NK-92 (cell line): ENCODE data around the gene MPV17L2.
"Not testable (repeated sequence)": the region's sequence is repeated elsewhere in the genome, so short reads cannot be mapped to it uniquely, and the experiment has no call there.

Experiments
- DNase-seq: peaks from one replicate; lab custom pipeline; 2025; ENCODE audit not compliant: unreplicated experiment; lab: John Stamatoyannopoulos, UW

Gene MPV17L2

GRCh38 chr19:18192673-18193387, at the start of gene MPV17L2:
Gene MPV17L2, plus strand, starts transcription at chr19:18193218. Its CDS starts 64 bp downstream, at chr19:18193282.
- peak; percentile 100 for DNase-seq

GRCh38 chr19:18143902-18144301, 49.1 kb upstream of the MPV17L2 start:
- DNase-seq, result no peak

DNA sequence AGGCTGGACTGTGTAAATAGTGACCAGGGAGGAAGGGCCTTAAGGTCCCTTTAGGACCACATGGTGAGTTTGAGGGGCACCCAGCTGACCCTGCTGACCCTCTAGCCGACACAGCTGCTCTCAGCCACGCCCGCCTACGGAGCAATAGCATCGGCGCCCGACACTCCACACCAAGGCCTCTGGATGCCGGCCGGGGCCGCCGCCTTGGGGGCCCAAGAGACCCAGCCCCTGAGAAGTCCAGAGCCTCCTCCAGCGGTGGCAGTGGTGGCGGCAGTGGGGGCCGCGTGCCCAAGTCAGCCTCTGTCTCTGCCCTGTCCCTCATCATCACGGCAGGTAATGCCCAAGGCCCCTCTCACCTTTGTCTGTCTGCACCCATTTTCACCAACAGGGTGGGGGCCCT, 48.7 kb upstream of the MPV17L2 start:
- no peak for DNase-seq

DNA sequence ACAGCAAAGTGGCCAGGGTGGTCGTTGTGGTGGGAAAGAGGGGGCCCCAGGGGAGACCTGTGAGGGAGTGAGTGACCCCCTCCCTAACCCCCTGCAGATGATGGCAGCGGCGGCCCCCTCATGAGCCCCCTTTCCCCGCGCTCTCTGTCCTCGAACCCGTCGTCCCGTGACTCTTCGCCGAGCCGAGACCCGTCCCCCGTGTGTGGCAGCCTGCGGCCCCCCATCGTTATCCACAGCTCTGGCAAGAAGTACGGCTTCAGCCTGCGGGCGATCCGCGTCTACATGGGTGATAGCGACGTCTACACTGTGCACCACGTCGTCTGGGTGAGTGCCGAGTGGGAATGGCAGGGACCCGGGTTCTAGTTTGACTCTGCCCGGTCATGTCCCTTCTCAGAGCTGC, 48.1 kb upstream of the MPV17L2 start:
- no peak for DNase-seq

DNA sequence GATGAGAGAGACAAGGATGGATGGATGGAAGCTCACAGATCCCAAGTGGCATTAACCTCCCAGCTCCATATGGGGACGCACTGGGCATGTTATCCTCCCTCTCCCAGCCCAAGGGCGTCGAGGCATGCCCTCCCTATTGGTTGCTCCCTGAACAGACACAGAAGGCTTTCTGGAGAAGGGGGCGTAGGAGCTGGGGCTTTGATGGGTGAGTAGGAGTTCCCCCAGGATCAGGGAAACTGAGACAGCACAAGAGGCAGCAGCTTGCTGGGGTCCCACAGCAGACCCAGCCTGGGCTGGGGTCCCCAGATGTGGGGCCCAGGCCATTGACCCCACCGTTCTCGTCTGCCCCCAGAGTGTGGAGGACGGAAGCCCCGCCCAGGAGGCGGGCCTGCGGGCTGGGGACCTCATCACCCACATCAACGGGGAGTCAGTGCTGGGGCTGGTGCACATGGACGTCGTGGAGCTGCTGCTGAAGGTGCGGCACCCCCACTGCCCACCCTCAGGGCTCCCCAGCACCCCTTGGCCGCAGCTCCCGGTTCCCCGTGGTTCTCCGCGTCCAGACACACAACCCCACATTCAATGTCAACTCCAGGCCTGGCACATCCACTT, 47.5 kb upstream of the MPV17L2 start:
- no peak for DNase-seq

DNA sequence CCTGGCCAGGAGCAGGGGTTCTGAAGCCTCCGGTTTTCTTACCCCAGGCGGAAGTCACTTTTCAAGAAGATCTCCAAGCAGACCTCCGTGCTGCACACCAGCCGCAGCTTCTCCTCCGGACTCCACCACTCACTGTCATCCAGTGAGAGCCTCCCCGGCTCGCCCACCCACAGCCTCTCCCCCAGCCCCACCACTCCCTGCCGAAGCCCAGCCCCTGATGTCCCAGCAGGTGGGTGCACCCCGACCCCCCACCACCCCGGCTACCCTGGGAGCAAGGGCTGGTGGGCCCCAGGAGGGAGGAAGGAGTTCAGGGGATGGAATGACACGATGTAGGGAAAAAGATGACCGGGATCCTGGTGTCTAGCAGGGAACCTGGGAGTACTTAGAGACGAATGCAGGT, 45.6 kb upstream of the MPV17L2 start:
- DNase-seq, result no peak

- DNase-seq, result no peak
Observed at GRCh38 chr19:18149596-18149975, 43.4 kb upstream of the MPV17L2 start.

DNA sequence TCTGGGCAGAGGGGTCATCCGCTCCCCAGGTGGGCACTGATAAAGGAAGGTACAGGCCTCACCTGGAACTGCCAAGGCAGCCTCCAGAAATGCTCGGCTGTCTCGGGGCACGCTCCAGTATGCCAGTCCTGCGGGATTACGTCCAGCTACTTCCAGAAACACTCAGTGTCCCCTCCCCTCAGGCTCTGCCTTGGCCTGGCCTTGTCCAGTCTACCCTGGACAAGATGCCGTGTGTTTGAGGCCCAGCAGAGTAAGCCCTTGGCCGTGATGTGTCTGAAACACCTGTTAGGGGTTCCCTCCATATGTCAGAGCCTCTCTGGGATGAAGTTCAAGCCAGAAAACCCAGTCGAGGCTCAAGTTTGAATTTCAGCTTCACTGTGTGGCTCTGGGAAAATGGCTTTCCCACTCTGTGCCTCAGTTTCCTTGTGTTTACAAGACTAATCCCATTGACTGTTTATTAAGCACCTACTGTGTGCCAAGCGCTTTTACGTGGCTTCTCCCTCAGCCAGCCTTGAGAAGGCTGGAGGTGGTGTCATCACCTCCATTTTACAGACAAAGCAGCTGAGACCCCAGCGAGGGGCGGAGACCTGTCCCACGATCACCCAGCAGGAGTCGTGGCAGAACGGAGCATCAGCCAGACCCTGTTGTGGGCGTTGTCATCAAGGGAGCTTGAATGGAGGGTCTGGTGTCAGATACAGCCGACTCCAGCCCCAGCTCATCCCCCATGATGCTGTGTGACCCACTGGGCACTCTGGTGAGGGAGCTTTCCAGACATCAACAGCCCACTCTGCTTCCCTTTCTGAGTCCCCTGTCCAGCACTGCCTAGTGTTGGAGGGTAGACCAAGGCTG, 42.0 kb upstream of the MPV17L2 start:
- no peak for DNase-seq

- peak; percentile 88 for DNase-seq
Observed at GRCh38 chr19:18152442-18152816, 40.6 kb upstream of the MPV17L2 start.

- DNase-seq, result peak; percentile 98
Observed at GRCh38 chr19:18152817-18153555, 40.0 kb upstream of the MPV17L2 start, which contains the start of gene PIK3R2. Gene PIK3R2, plus strand, starts transcription at chr19:18153163. Its CDS starts 2,717 bp downstream, at chr19:18155880.

GRCh38 chr19:18153556-18154134, 39.4 kb upstream of the MPV17L2 start:
- DNase-seq, result no peak

DNA sequence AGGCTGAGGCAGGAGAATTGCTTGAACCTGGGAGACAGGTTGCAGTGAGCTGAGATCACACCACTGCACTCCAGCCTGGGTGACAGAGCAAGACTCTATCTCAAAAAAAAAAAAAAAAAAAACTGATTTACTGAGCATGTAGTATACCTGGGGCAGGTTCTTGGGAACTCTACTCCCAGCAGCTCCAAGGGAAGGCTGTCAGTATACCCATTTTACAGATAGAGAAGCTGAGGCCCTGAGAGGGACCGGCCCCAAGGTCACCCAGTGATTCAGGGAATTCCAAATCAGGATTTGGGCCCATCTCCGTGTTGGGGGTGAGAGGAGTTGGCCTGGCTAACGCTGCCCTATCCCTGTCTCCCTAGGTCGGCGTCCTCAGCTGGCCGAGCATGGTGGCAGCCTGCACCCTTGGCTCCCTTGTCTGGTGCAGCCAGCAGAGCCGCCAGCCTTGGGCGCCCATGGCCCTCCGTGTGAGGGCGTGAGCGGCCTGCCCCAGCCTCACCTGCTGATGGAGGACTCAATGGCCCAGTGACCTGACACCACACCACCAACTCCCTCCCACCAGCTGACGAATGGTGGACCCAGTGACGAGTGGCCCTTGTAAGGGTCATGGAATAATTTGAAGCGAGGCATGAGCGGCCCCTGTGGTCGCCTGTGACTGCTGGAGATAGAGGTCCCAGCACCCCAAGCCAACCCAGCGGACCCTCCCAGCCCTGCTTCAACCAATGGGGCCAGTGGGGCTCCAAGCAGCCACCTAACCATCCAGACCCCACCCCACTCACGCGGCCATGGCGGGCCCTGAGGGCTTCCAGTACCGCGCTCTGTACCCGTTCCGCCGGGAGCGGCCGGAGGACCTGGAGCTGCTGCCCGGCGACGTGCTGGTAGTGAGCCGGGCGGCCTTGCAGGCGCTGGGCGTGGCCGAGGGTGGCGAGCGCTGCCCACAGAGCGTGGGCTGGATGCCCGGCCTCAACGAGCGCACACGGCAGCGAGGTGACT, 37.6 kb upstream of the MPV17L2 start:
- no peak for DNase-seq

- DNase-seq, result no peak
Observed at GRCh38 chr19:18156268-18156667, 36.8 kb upstream of the MPV17L2 start.

DNA sequence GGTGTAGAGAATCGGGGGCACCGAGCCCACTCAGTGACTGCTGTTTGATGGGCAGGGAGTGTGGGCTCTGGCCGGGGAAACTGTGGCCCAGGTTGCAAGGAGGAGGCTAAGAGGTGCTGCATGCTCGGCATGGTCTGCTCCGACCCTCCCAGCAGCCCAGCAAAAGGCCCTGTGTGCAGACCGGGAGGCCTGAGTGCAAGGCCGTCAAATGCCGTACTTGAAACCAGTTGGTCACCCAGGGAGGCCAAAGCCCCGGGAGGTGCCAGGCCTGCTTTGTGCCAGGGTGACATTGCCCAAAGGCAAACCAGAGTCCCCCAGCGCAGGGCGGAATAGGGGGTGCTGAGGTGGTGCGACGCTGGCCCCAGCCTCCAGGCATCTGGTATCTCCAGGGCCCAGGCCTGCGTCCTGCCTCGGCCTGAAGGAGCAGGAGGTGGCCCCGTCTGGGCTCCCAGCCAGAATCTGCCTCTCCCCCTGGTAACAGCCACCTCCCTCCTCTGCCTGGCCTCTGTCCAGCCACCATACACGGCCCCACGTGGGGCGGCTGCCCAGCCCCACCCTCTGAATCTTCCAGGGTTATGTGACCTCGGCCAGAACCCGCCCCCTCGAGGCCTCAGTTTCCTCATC, 36.1 kb upstream of the MPV17L2 start:
- no peak for DNase-seq

DNA sequence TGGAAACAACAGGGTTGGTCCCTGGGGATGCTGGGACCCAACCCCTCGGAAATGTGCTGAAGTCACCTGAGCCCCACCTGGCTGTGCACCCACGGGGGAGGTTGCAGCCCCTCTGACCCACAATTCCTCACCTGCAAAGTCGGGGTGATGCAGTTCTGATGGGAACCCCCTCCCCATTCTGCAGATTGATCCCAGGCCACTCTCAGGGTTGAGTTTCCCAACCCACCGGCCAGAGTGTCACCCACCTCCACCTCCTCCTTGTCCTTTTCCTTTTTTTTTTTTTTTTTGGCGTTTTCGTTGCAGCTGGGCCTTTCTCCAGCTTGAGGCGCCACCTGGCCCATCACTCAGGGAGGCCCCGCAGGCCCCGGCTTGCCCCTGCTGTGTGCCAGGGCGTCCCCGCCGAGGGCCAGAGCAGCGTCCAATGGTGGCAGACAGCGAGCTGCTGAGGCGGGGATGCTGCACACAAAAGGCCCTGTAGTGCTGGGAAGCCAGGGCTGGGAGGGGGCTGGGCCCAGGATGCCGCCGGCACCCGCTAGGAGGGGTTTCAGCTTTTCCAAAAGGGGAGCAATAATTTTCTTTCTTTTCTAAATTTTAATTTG, 35.5 kb upstream of the MPV17L2 start:
- DNase-seq, result no peak

GRCh38 chr19:18158467-18158866, 34.6 kb upstream of the MPV17L2 start:
- DNase-seq, result no peak

DNA sequence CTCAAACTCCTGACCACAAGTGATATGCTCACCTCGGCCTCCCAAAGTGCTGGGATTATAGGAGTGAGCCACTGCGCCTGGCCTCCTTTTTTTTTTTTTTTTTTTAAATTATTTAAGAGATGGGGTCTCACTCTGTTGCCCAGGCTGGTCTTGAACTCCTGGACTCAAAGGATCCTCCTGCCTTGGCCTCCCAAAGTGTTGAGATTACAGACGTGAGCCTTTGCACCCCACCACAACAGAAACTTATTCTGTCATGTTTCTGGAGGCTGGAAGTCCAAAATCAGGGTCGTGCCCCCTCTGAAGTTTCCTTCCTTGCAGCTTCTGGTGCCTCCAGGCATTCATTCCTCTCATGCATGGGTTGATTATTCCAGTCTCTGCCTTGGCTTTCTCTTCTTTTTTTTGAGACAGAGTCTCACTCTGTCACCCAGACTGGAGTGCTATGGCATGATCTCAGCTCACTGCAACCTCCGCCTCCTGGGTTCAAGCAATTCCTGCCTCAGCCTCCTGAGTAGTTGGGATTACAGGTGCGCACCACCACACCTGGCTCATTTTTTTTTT, 33.9 kb upstream of the MPV17L2 start:
- DNase-seq, result not testable (repeated sequence)

- no peak for DNase-seq
Observed at GRCh38 chr19:18159810-18160209, 33.2 kb upstream of the MPV17L2 start.
